ENCODE measurements around the gene SORBS1.

GRCh38 chr10:95329296-95329695, 231.9 kb downstream of the SORBS1 start:
- TF ChIP-seq CTCF (IDR thresholded peaks at IDR 0.05), result no peak
- TF ChIP-seq POLR2A (IDR thresholded peaks at IDR 0.05), result no peak
